CD4-positive, alpha-beta memory T cell (primary cell): ENCODE results near the gene RNF167. TPM values are rescaled to one million over a fixed set of nuclear protein-coding genes. Genes with fewer than 3 reads are reported as not detected.
A peak's percentile ranks its signal among the peaks of the same experiment; 100 is the strongest.
"Not testable (repeated sequence)": the region's sequence is repeated elsewhere in the genome, so short reads cannot be mapped to it uniquely, and the experiment has no call there.

Experiments used
- CTCF ChIA-PET: fragments of 350-600 bp; sonication (Branson Sonifier 250); formaldehyde crosslinking; loops from one replicate; lab custom pipeline; 2021; ENCODE audit warnings: inconsistent platforms; ENCODE audit not compliant: partially characterized antibody; lab: Charles Lee
- POLR2A ChIA-PET: fragments of 350-600 bp; sonication (Branson Sonifier 250); formaldehyde crosslinking; loops from one replicate; lab custom pipeline; 2021; ENCODE audit not compliant: partially characterized antibody; lab: Charles Lee
- DNase-seq, 5 donors: peaks; one replicate each; pipeline versions ENCODE4 v3.0.0 to v3.0.0-alpha.2; 2020 to 2022; ENCODE audit warnings: mixed read lengths in 1 of 5
- H3K27ac ChIP-seq: one replicate; pipeline ENCODE4 v1.7.0; 2013; ENCODE audit warnings: low read depth, low read length
- H3K27me3 ChIP-seq: 2 replicates; pipeline ENCODE4 v1.7.0; 2013; ENCODE audit warnings: mild to moderate bottlenecking, low read length, moderate library complexity; ENCODE audit not compliant: insufficient read depth
- H3K36me3 ChIP-seq: 2 replicates; pipeline ENCODE4 v1.7.0; 2013; ENCODE audit warnings: mild to moderate bottlenecking, low read length, moderate library complexity; ENCODE audit not compliant: insufficient read depth
- H3K4me1 ChIP-seq: 2 replicates; pipeline ENCODE4 v1.7.0; 2013; ENCODE audit warnings: mild to moderate bottlenecking, low read length, moderate library complexity; ENCODE audit not compliant: insufficient read depth
- H3K4me3 ChIP-seq, 2 donors: one replicate each; pipeline ENCODE4 v1.7.0; 2013; ENCODE audit warnings: low read length in 2 of 2, mild to moderate bottlenecking in 1 of 2
- H3K9me3 ChIP-seq, 2 donors: one replicate each; pipeline ENCODE4 v1.7.0; 2013; ENCODE audit warnings: low read length in 2 of 2, control low read depth in 1 of 2; ENCODE audit not compliant: control insufficient read depth in 1 of 2
- H3K27ac Mint-ChIP-seq, 7 donors: one replicate each; pipeline ENCODE4 v1.8.0; 2020 to 2021; ENCODE audit warnings: mixed read lengths in 7 of 7, mild to moderate bottlenecking in 6 of 7, inconsistent platforms in 3 of 7, moderate library complexity in 3 of 7
- H3K27me3 Mint-ChIP-seq, 2 donors: one replicate each; pipeline ENCODE4 v1.8.0; 2020 to 2021; ENCODE audit warnings: mixed read lengths in 2 of 2
- H3K36me3 Mint-ChIP-seq, 2 donors: one replicate each; pipeline ENCODE4 v1.8.0; 2020 to 2021; ENCODE audit warnings: mixed read lengths in 2 of 2, inconsistent platforms in 1 of 2, mild to moderate bottlenecking in 1 of 2
- H3K4me1 Mint-ChIP-seq, 4 donors: one replicate each; pipeline ENCODE4 v1.8.0; 2020 to 2021; ENCODE audit warnings: mixed read lengths in 4 of 4, mild to moderate bottlenecking in 1 of 4
- H3K4me3 Mint-ChIP-seq, 8 donors: one replicate each; pipeline ENCODE4 v1.8.0; 2020 to 2021; ENCODE audit warnings: mixed read lengths in 8 of 8, mild to moderate bottlenecking in 7 of 8, moderate library complexity in 6 of 8, inconsistent platforms in 3 of 8
- H3K9me3 Mint-ChIP-seq, 8 donors: one replicate each; pipeline ENCODE4 v1.8.0; 2020 to 2021; ENCODE audit warnings: mixed read lengths in 8 of 8, mild to moderate bottlenecking in 5 of 8, inconsistent platforms in 3 of 8, moderate library complexity in 1 of 8
- intact Hi-C: fragments of 100-400 bp; cut with micrococcal nuclease; formaldehyde crosslinking; loops from one replicate; pipeline ENCODE4 v1.15.1; 2023
- polyA plus RNA-seq, 2 donors: library from polyadenylated mRNA; unstranded; fragments of 300-500 nt; fragmentation: Illumina TruSeq; gene quantifications; one replicate each; pipeline ENCODE4 v1.2.3, GENCODE V29; 2021
- total RNA-seq, 2 experiments: library from RNA; stranded (reverse); gene quantifications; one replicate each; pipeline ENCODE4 v1.2.3, GENCODE V29; 2021

RNF167 gene
- total and polyA plus RNA-seq, 4 experiments from 2014 or later, result 52.4 to 172 (median 108) TPM

GRCh38 chr17:4914551-4914950 lies 25.5 kb upstream of the RNF167 start:
- DNase-seq, H3K4me1 ChIP-seq, CTCF ChIA-PET, H3K9me3 Mint-ChIP-seq, intact Hi-C loops, H3K27me3 ChIP-seq, H3K27me3 Mint-ChIP-seq, H3K9me3 ChIP-seq, H3K4me3 Mint-ChIP-seq, H3K36me3 Mint-ChIP-seq, H3K4me1 Mint-ChIP-seq, H3K27ac Mint-ChIP-seq, H3K36me3 ChIP-seq, H3K27ac ChIP-seq, H3K4me3 ChIP-seq: not testable (repeated sequence)
- POLR2A ChIA-PET, result interaction anchor here (1.0 kb wide), 1 partner anchor 26 kb away, joined by 3 read pairs; the partner anchor contains the start of genes RNF167 and SLC25A11

- Histone ChIP-seq H3K36me3 (no peaks in the 10 kb centered on the region), H3K27me3 (no peaks in the 10 kb centered on the region), H3K4me1 (no peaks in the 10 kb centered on the region), H3K4me3 (no peak overlapping the region), H3K27ac (no peak overlapping the region), H3K9me3 (no peaks in the 10 kb centered on the region)
- CTCF ChIA-PET, result interaction anchor here (1.4 to 4.2 kb wide), 2 partner anchors 10 to 68 kb away, joined by 5 to 14 read pairs; partner anchors contain the start of gene CAMTA2
- H3K9me3 Mint-ChIP-seq, result no peaks in the 10 kb centered on the region
- peak overlapping the region in 2 of 7 donors; percentile 6 to 91 for H3K27ac Mint-ChIP-seq
- no peaks in the 10 kb centered on the region for H3K27me3 Mint-ChIP-seq
- H3K36me3 Mint-ChIP-seq, result no peaks in the 10 kb centered on the region
- H3K4me3 Mint-ChIP-seq, result no peak overlapping the region
- intact Hi-C loops, result no loop called here
- POLR2A ChIA-PET, result interaction anchor here (0.5 kb wide), 1 partner anchor 163 kb away, joined by 4 read pairs; no protein-coding TSS in a partner anchor
- DNase-seq, result no peak
- H3K4me1 Mint-ChIP-seq, result no peaks in the 10 kb centered on the region
These were observed 20.5 kb upstream of the RNF167 start for GRCh38 chr17:4919511-4920047.

- H3K27me3 Mint-ChIP-seq, result no peaks in the 10 kb centered on the region
- no peaks in the 10 kb centered on the region for H3K4me1 Mint-ChIP-seq
- no peaks in the 10 kb centered on the region for H3K36me3 Mint-ChIP-seq
- H3K4me3 Mint-ChIP-seq, result no peak overlapping the region
- H3K27ac Mint-ChIP-seq, result no peak overlapping the region
- no peaks in the 10 kb centered on the region for H3K9me3 Mint-ChIP-seq
- Histone ChIP-seq H3K4me3 (no peak overlapping the region), H3K27ac (no peak overlapping the region), H3K4me1 (no peaks in the 10 kb centered on the region), H3K27me3 (no peaks in the 10 kb centered on the region), H3K36me3 (no peaks in the 10 kb centered on the region), H3K9me3 (no peaks in the 10 kb centered on the region)
- ChIA-PET POLR2A (interaction anchor here (0.6 kb wide), 2 partner anchors 45 to 1098 kb away, joined by 3 to 4 read pairs; no protein-coding TSS in a partner anchor), CTCF (interaction anchor here (1.3 to 4.2 kb wide), 2 partner anchors 11 to 67 kb away, joined by 3 to 14 read pairs; partner anchors contain the start of gene CAMTA2)
- no peak for DNase-seq
- intact Hi-C loops, result no loop called here
These were observed 19.6 kb upstream of the RNF167 start for GRCh38 chr17:4920351-4921048.

- Histone ChIP-seq H3K4me3 (no peak overlapping the region), H3K27ac (no peak overlapping the region), H3K4me1 (no peaks in the 10 kb centered on the region), H3K9me3 (no peaks in the 10 kb centered on the region), H3K27me3 (no peaks in the 10 kb centered on the region), H3K36me3 (no peaks in the 10 kb centered on the region)
- H3K27ac Mint-ChIP-seq, result no peak overlapping the region
- no peaks in the 10 kb centered on the region for H3K9me3 Mint-ChIP-seq
- H3K36me3 Mint-ChIP-seq, result no peaks in the 10 kb centered on the region
- intact Hi-C loops, result no loop called here
- POLR2A ChIA-PET, result interaction anchor here (0.6 kb wide), 1 partner anchor 168 kb away, joined by 4 read pairs; no protein-coding TSS in a partner anchor
- H3K27me3 Mint-ChIP-seq, result no peaks in the 10 kb centered on the region
- DNase-seq, result no peak
- CTCF ChIA-PET, result interaction anchor here (1.3 to 4.2 kb wide), 2 partner anchors 12 to 66 kb away, joined by 3 to 14 read pairs; partner anchors contain the start of gene CAMTA2
- no peak overlapping the region for H3K4me3 Mint-ChIP-seq
- H3K4me1 Mint-ChIP-seq, result no peaks in the 10 kb centered on the region
These were observed 18.7 kb upstream of the RNF167 start for GRCh38 chr17:4921320-4921719.

- Mint-ChIP-seq H3K27ac (peak overlapping the region in 2 of 7 donors; percentile 17 to 39), H3K4me1 (peaks cover 0 to 12% (median 5%) of the 10 kb centered on the region in 4 donors)
- H3K4me3 ChIP-seq, H3K27ac ChIP-seq, H3K4me1 ChIP-seq, H3K27me3 Mint-ChIP-seq, H3K9me3 Mint-ChIP-seq, H3K4me3 Mint-ChIP-seq, H3K36me3 Mint-ChIP-seq, DNase-seq, H3K9me3 ChIP-seq, H3K36me3 ChIP-seq, intact Hi-C loops, H3K27me3 ChIP-seq: not testable (repeated sequence)
- ChIA-PET CTCF (interaction anchor here (1.2 to 1.4 kb wide), 2 partner anchors 17 to 24 kb away, joined by 3 to 7 read pairs; partner anchors contain the start of gene CHRNE), POLR2A (interaction anchor here (0.8 to 1.4 kb wide), 3 partner anchors 13 to 21 kb away, joined by 3 to 5 read pairs (median 4); partner anchors contain the start of genes RNF167 and SLC25A11)
These were observed 13.3 kb upstream of the RNF167 start for GRCh38 chr17:4926577-4927335.

- Mint-ChIP-seq H3K4me1 (peaks cover 7 to 19% (median 10%) of the 10 kb centered on the region in 4 donors), H3K4me3 (no peak overlapping the region), H3K27ac (no peak overlapping the region), H3K27me3 (no peaks in the 10 kb centered on the region), H3K9me3 (peaks cover 0 to 2% (median 0%) of the 10 kb centered on the region in 8 donors), H3K36me3 (peaks cover 5 to 11% of the 10 kb centered on the region in 2 donors)
- H3K9me3 ChIP-seq, result no peaks in the 10 kb centered on the region
- H3K27me3 ChIP-seq, result no peaks in the 10 kb centered on the region
- ChIA-PET POLR2A (interaction anchor here (0.8 to 1.1 kb wide), 2 partner anchors 12 to 38 kb away, joined by 3 to 4 read pairs; no protein-coding TSS in a partner anchor), CTCF (interaction anchor here (1.0 kb wide), 1 partner anchor 134 kb away, joined by 3 read pairs; no protein-coding TSS in a partner anchor)
- DNase-seq, result no peak
- no peak overlapping the region for H3K27ac ChIP-seq
- peaks cover 1% of the 10 kb centered on the region for H3K4me1 ChIP-seq
- no peak overlapping the region for H3K4me3 ChIP-seq
- intact Hi-C loops, result no loop called here
- H3K36me3 ChIP-seq, result no peaks in the 10 kb centered on the region
These were observed 11.2 kb upstream of the RNF167 start for GRCh38 chr17:4928881-4929280.
